GM13977 (cell line): ENCODE data around the gene ELOVL6.

Source experiments
- DNase-seq: peaks from one replicate; pipeline ENCODE4 v3.0.0; 2012; ENCODE audit warnings: low spot score
- CTCF ChIP-seq: IDR thresholded peaks from 2 replicates; pipeline ENCODE4 v1.5.1; 2012; ENCODE audit warnings: mild to moderate bottlenecking, control low read depth; ENCODE audit not compliant: insufficient read depth; ENCODE audit errors: extremely low read depth, missing control alignments
- in situ Hi-C: fragments of 300-500 bp; cut with MboI; formaldehyde crosslinking; loops from one replicate; pipeline ENCODE4 v1.12.0; 2022; ENCODE audit warnings: low sequenced_read_pairs, low pct_unique_long_range_greater_than_20kb, mixed read lengths, inconsistent platforms; ENCODE audit not compliant: unreplicated experiment

Gene ELOVL6

GRCh38 chr4:110002326-110002725, 196.1 kb downstream of the ELOVL6 start:
- in situ Hi-C loops: loop anchor here (25.0 kb wide), 1 partner anchor 335 kb away; no protein-coding TSS in a partner anchor
- DNase-seq: no peak
- TF ChIP-seq CTCF: no peak

- TF ChIP-seq CTCF: no peak
- in situ Hi-C loops: no loop called here
- DNase-seq: no peak
Measured at GRCh38 chr4:109999585-109999912, 198.9 kb downstream of the ELOVL6 start.

GRCh38 chr4:109998867-109999584, 199.4 kb downstream of the ELOVL6 start:
- in situ Hi-C loops: no loop called here
- peak; percentile 53 for DNase-seq
- TF ChIP-seq CTCF: peak; percentile 57

GRCh38 chr4:109996526-109996925, 201.9 kb downstream of the ELOVL6 start:
- TF ChIP-seq CTCF: no peak
- DNase-seq: no peak
- in situ Hi-C loops: no loop called here
